Neural crest cell (in vitro differentiated cells): Measurements from ENCODE around the gene POLA2. TPM values are rescaled to one million over a fixed set of nuclear protein-coding genes. Genes with fewer than 3 reads are reported as not detected.
"Not testable (repeated sequence)": the region's sequence is repeated elsewhere in the genome, so short reads cannot be mapped to it uniquely, and the experiment has no call there.

Source experiments
- DNase-seq: peaks from one replicate; pipeline ENCODE4 v3.0.0; 2021; ENCODE audit warnings: low read depth, mixed read lengths, low spot score
- H3K27ac Mint-ChIP-seq: one replicate; pipeline ENCODE4 v1.8.0; 2021; ENCODE audit warnings: mild to moderate bottlenecking, mixed read lengths; ENCODE audit not compliant: unreplicated experiment
- H3K27me3 Mint-ChIP-seq: 2 replicates; pipeline ENCODE4 v1.8.0; 2021; ENCODE audit warnings: low read depth, mild to moderate bottlenecking, mixed read lengths
- H3K36me3 Mint-ChIP-seq: 2 replicates; pipeline ENCODE4 v1.8.0; 2021; ENCODE audit warnings: low read depth, mild to moderate bottlenecking, mixed read lengths
- H3K4me1 Mint-ChIP-seq: 2 replicates; pipeline ENCODE4 v1.8.0; 2021; ENCODE audit warnings: mixed read lengths
- H3K4me3 Mint-ChIP-seq: one replicate; pipeline ENCODE4 v1.8.0; 2021; ENCODE audit warnings: mild to moderate bottlenecking, mixed read lengths
- H3K9me3 Mint-ChIP-seq: 2 replicates; pipeline ENCODE4 v1.8.0; 2021; ENCODE audit warnings: mixed read lengths
- total RNA-seq: library from RNA; stranded (reverse); gene quantifications from 2 replicates; pipeline ENCODE4 v1.2.1, GENCODE V29; 2021
- TF ChIP-seq, protein P1 (sequence below): fragments of 200-600 bp; sonication (generic); conservative IDR thresholded peaks from 2 replicates; pipeline ENCODE4 v1.5.0; 2021; ENCODE audit warnings: antibody characterized with exemption, mild to moderate bottlenecking

The POLA2 gene
- total RNA-seq, 1 donor from 2014 or later, result 66.9 TPM

DNA sequence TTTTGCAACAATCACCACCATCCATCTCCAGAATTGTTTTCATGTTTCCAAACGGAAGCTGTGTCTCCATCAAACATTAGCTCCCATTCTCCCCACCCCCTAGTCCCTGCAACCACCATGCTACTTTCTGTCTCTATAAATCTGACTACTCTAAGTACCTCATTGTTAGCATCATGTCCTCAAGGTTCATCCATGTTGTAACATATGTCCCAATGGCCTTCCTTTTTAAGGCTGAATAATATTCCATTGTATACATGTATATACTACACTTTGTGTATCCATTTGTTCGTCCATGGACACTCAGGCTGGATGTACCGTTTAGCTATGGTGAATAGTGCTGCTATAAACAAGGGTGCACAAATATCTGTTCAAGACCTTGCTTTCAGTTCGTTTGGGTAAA, 63.7 kb downstream of the POLA2 start:
- peaks cover 6% of the 10 kb centered on the region for H3K4me1 Mint-ChIP-seq
- no peaks in the 10 kb centered on the region for H3K27me3 Mint-ChIP-seq
- H3K4me3 Mint-ChIP-seq, result no peak overlapping the region
- TF ChIP-seq, protein P1, sequence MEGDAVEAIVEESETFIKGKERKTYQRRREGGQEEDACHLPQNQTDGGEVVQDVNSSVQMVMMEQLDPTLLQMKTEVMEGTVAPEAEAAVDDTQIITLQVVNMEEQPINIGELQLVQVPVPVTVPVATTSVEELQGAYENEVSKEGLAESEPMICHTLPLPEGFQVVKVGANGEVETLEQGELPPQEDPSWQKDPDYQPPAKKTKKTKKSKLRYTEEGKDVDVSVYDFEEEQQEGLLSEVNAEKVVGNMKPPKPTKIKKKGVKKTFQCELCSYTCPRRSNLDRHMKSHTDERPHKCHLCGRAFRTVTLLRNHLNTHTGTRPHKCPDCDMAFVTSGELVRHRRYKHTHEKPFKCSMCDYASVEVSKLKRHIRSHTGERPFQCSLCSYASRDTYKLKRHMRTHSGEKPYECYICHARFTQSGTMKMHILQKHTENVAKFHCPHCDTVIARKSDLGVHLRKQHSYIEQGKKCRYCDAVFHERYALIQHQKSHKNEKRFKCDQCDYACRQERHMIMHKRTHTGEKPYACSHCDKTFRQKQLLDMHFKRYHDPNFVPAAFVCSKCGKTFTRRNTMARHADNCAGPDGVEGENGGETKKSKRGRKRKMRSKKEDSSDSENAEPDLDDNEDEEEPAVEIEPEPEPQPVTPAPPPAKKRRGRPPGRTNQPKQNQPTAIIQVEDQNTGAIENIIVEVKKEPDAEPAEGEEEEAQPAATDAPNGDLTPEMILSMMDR, result no peak
- no peak overlapping the region for H3K27ac Mint-ChIP-seq
- H3K36me3 Mint-ChIP-seq, result no peaks in the 10 kb centered on the region
- no peak for DNase-seq
- H3K9me3 Mint-ChIP-seq, result no peaks in the 10 kb centered on the region

DNA sequence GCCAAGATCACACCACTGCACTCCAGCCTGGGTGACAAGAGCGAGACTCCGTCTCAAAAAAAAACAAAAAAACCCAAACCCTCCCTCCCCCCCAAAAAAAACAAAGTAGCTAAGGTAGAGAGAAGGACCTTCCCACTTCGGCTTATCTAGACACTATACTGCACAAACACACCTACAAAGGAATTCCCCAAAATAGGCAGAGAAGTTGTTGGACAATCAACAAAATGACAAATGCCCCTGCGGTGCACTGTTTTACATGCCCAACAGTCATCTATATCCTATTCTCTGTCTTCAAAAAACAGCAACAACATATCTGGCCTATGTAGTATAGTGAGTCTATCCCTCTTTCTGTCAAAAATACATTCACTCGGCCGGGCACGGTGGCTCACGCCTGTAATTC, 65.3 kb downstream of the POLA2 start:
- Mint-ChIP-seq H3K9me3 (no peaks in the 10 kb centered on the region), H3K4me1 (peaks cover 6% of the 10 kb centered on the region), H3K27me3 (no peaks in the 10 kb centered on the region), H3K36me3 (no peaks in the 10 kb centered on the region), H3K27ac (no peak overlapping the region), H3K4me3 (no peak overlapping the region)
- TF ChIP-seq, protein P1, result no peak
- no peak for DNase-seq

DNA sequence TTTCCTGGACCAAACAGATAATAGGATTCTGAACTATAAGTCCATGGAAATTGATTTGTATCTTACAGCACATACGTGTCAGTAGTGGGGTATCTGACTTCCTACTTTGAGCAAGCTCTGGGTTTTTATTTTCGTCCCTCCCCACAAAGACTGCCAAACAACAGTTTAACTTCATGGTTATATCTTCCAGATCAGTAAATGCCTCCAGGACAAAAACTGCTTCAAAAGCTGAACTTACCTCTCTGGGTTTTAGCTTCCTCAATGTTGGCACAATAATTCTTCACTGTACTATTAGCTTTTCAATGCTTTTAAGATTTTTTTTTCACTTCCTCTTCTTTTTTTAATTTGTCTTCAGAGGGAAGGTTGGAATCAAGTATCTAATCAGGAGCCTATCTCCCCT, 67.7 kb downstream of the POLA2 start:
- Mint-ChIP-seq H3K27ac (no peak overlapping the region), H3K4me1 (peaks cover 13% of the 10 kb centered on the region), H3K4me3 (peak overlapping the region; percentile 65), H3K36me3 (no peaks in the 10 kb centered on the region), H3K27me3 (no peaks in the 10 kb centered on the region), H3K9me3 (no peaks in the 10 kb centered on the region)
- DNase-seq, result no peak
- TF ChIP-seq, protein P1, result no peak

DNA sequence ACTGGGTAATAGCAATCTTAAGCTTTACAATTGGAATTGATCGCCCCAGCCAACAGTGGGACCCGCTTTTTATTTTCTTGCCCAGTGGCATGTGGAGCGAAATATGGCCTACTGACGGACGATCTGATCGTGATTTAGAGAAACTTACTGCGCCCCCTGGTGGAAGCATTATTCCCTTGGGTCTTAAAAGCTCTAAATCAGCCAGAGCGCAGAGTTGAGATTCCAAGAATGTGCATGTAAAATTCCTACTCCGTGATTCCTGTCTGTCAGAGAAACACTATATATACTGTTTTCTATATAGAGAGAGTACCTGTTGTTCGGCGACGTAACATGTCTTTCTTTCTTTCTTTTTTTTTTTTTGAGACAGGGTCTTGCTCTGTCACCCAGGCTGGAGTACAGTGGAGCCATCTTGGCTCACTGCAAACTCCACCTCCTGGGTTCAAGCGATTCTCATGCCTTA, 68.2 kb downstream of the POLA2 start:
- Mint-ChIP-seq H3K27ac (no peak overlapping the region), H3K9me3 (no peaks in the 10 kb centered on the region), H3K4me1 (peaks cover 18% of the 10 kb centered on the region), H3K36me3 (no peaks in the 10 kb centered on the region), H3K27me3 (no peaks in the 10 kb centered on the region), H3K4me3 (peak overlapping the region; percentile 65)
- DNase-seq, result peak; percentile 93
- TF ChIP-seq, protein P1, result peak; percentile 90

DNA sequence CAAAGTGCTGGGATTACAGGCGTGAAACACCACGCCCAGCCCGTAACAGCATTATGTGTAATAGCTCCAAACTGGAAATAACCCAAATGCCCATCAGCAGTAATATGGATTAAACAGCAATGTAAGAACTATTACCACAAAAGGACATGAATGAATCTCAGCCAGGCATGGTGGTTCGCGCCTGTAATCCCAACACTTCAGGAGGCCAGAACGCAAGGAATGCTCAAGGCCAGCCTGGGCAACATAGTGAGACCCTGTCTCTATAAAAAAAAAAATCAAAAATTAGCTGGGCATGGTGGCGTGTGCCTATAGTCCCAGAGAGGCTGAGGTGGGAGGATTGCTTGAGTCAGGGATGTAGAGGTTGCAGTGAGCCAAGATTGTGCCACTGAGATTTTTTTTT, 68.8 kb downstream of the POLA2 start:
- Mint-ChIP-seq H3K36me3 (no peaks in the 10 kb centered on the region), H3K4me3 (no peak overlapping the region), H3K27me3 (no peaks in the 10 kb centered on the region), H3K4me1 (peaks cover 24% of the 10 kb centered on the region), H3K9me3 (no peaks in the 10 kb centered on the region), H3K27ac (no peak overlapping the region)
- TF ChIP-seq, protein P1, result no peak
- DNase-seq, result no peak

DNA sequence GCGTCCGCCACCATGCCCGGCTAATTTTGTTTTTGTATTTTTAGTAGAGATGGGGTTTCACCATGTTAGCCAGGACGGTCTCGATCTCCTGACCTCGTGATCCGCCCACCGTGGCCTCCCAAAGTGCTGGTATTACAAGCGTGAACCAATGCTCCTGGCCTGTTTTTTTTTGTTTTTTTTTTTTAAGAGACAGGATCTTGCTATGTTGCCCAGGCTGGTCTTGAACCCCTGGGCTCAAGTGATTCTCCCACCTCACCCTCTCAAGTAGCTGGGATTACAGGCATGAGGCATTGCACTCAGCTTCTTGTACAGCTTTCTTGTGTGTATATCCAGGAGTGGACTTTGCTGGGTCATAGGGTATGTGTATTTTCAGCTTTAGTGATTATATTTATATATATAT, 70.8 kb downstream of the POLA2 start:
- H3K4me3 Mint-ChIP-seq, H3K27me3 Mint-ChIP-seq, H3K9me3 Mint-ChIP-seq, H3K36me3 Mint-ChIP-seq, DNase-seq, H3K27ac Mint-ChIP-seq: not testable (repeated sequence)
- H3K4me1 Mint-ChIP-seq, result peaks cover 26% of the 10 kb centered on the region
